ENCODE data around the gene STXBP1. TPM values are rescaled to one million over a fixed set of nuclear protein-coding genes. Genes with fewer than 3 reads are reported as not detected.
A peak's percentile ranks its signal among the peaks of the same experiment; 100 is the strongest.

The STXBP1 gene
- total and polyA plus RNA-seq, 2 of the 4 experiments (the other 2 are of a cell fraction) = 15.8 to 22.6 TPM

GRCh38 chr9:127611603-127611898, 526 bp upstream of the STXBP1 start:
- no peak for ATAC-seq (ENCODE audit: low read depth)

More at GRCh38 chr9:127611603-127611898, 526 bp upstream of the STXBP1 start:
- H3K9me3 ChIP-seq (ENCODE audit: control insufficient read depth, insufficient read depth, low read length) = no peaks in the 10 kb centered on the region
- no peak overlapping the region for H2BK20ac ChIP-seq (ENCODE audit: low read depth, low read length)
- H2AK5ac ChIP-seq (ENCODE audit: low read depth, low read length) = 0 out of 2 replicates have a peak overlapping the region, but pooled peaks have one; percentile 10
- H3K4me1 ChIP-seq (ENCODE audit: control insufficient read depth, insufficient read depth, low read length) = peaks cover 11% of the 10 kb centered on the region
- H3K4ac ChIP-seq (ENCODE audit: low read depth, low read length) = peak overlapping the region; percentile 51
- H2BK15ac ChIP-seq (ENCODE audit: low read depth, low read length) = peak overlapping the region; percentile 32; the same call in 1 of the 3 replicates
- no peaks in the 10 kb centered on the region; the same call in 1 of the 2 replicates for H3K9me1 ChIP-seq (ENCODE audit: insufficient read depth, low read length)
- H3K18ac ChIP-seq (ENCODE audit: low read depth, low read length) = peak overlapping the region; percentile 13; the same call in 1 of the 2 replicates
- H2BK5ac ChIP-seq (ENCODE audit: low read depth, low read length, poor library complexity, severe bottlenecking) = no peak overlapping the region
- peak overlapping the region; percentile 58; the same call in 1 of the 2 replicates for H3K23ac ChIP-seq (ENCODE audit: low read depth, low read length)
- ChIA-PET POLR2A (ENCODE audit: unreplicated experiment) (no interaction called here), CTCF (no interaction called here)
- no peak overlapping the region; the same call in 1 of the 2 replicates for H4K91ac ChIP-seq (ENCODE audit: insufficient read depth, low read depth, low read length)
- H3K79me1 ChIP-seq (ENCODE audit: low read depth in 1 of 2, low read length in 2 of 2) = peaks cover 11 to 29% of the 10 kb centered on the region in 2 experiments
- BruUV-seq (replicated peaks) = no TSS peak
- peak overlapping the region; percentile 76 for H3K4me3 ChIP-seq (ENCODE audit: insufficient read depth, low read depth, low read length)
- H2AFZ ChIP-seq (replicated peaks; ENCODE audit: low read length, poor library complexity) = peak overlapping the region; percentile 98
- no peak for DNase-seq
- intact Hi-C loops (cut with micrococcal nuclease) (loop anchor here (5.0 to 10.0 kb wide), 2 partner anchors 36 to 303 kb away; partner anchors contain the start of gene ST6GALNAC4), in situ Hi-C loops (cut with MboI; ENCODE audit: low sequenced_read_pairs) (no loop called here), dilution Hi-C loops (cut with HindIII; ENCODE audit: low sequenced_read_pairs, unreplicated experiment) (no loop called here)
- peak overlapping the region; percentile 30; the same call in 1 of the 2 replicates for H2BK120ac ChIP-seq (ENCODE audit: low read depth, low read length)
- peak overlapping the region; percentile 80 for H3K4me2 ChIP-seq (ENCODE audit: low read depth, low read length)
- H2AK9ac ChIP-seq (replicated peaks; ENCODE audit: low read depth, low read length, poor library complexity) = peak overlapping the region; percentile 74
- TF ChIP-seq FOS (IDR thresholded peaks at IDR 0.05; ENCODE audit: low read depth, low read length) = no peak
- TF ChIP-seq ELK1 (IDR thresholded peaks at IDR 0.05; ENCODE audit: borderline replicate concordance, low read depth, low read length) = no peak
- TF ChIP-seq NFE2L2 (IDR thresholded peaks at IDR 0.05; ENCODE audit: low read depth, low read length) = no peak
- TF ChIP-seq, protein P1, sequence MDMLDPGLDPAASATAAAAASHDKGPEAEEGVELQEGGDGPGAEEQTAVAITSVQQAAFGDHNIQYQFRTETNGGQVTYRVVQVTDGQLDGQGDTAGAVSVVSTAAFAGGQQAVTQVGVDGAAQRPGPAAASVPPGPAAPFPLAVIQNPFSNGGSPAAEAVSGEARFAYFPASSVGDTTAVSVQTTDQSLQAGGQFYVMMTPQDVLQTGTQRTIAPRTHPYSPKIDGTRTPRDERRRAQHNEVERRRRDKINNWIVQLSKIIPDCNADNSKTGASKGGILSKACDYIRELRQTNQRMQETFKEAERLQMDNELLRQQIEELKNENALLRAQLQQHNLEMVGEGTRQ (IDR thresholded peaks at IDR 0.05; ENCODE audit: low read depth, low read length) = no peak
- TF ChIP-seq SMC3 (IDR thresholded peaks at IDR 0.05; ENCODE audit: low read depth, low read length) = no peak
- TF ChIP-seq POLR2A (IDR thresholded peaks at IDR 0.05; ENCODE audit: low read depth, low read length) = no peak
- no peak for TF ChIP-seq MAFK (IDR thresholded peaks at IDR 0.05; ENCODE audit: low read depth, low read length)
- no peak for TF ChIP-seq RCOR1 (IDR thresholded peaks at IDR 0.05; ENCODE audit: insufficient replicate concordance, low read length)
- no peaks in the 10 kb centered on the region for H3K27me3 ChIP-seq (ENCODE audit: control insufficient read depth, insufficient read depth, low read length)
- H3K36me3 ChIP-seq (ENCODE audit: control insufficient read depth, insufficient read depth, low read length) = no peaks in the 10 kb centered on the region
- H4K5ac ChIP-seq (ENCODE audit: low read depth, low read length) = peak overlapping the region; percentile 33; the same call in 1 of the 2 replicates
- peak overlapping the region; percentile 72 for H3K9ac ChIP-seq (ENCODE audit: low read depth, low read length)
- peak overlapping the region; percentile 32 to 89; a peak in 3 of 4 replicates for H4K8ac ChIP-seq (ENCODE audit: low read depth in 2 of 2, low read length in 2 of 2)
- H3K14ac ChIP-seq (replicated peaks; ENCODE audit: low read depth, low read length) = peak overlapping the region; percentile 33; the same call in 1 of the 2 replicates
- peak overlapping the region; percentile 46; the same call in 1 of the 2 replicates for H3K56ac ChIP-seq (ENCODE audit: extremely low read depth, insufficient read depth, low read length)
- 0% methylated on average over 10 of the region's 11 CpGs; no CpG with 5 or more reads in 1 of the 2 experiments for whole genome bisulfite sequencing, 2 experiments (ENCODE audit: extremely low coverage in 2 of 2, insufficient read length in 1 of 2)
- peak overlapping the region; percentile 25; the same call in 1 of the 2 replicates for H3K27ac ChIP-seq (ENCODE audit: insufficient read depth, low read length)
- peaks cover 12% of the 10 kb centered on the region for H4K20me1 ChIP-seq (ENCODE audit: insufficient read depth, low read length)
